Measurements from ENCODE around the gene CRYBG1.

Gene CRYBG1, protein sequence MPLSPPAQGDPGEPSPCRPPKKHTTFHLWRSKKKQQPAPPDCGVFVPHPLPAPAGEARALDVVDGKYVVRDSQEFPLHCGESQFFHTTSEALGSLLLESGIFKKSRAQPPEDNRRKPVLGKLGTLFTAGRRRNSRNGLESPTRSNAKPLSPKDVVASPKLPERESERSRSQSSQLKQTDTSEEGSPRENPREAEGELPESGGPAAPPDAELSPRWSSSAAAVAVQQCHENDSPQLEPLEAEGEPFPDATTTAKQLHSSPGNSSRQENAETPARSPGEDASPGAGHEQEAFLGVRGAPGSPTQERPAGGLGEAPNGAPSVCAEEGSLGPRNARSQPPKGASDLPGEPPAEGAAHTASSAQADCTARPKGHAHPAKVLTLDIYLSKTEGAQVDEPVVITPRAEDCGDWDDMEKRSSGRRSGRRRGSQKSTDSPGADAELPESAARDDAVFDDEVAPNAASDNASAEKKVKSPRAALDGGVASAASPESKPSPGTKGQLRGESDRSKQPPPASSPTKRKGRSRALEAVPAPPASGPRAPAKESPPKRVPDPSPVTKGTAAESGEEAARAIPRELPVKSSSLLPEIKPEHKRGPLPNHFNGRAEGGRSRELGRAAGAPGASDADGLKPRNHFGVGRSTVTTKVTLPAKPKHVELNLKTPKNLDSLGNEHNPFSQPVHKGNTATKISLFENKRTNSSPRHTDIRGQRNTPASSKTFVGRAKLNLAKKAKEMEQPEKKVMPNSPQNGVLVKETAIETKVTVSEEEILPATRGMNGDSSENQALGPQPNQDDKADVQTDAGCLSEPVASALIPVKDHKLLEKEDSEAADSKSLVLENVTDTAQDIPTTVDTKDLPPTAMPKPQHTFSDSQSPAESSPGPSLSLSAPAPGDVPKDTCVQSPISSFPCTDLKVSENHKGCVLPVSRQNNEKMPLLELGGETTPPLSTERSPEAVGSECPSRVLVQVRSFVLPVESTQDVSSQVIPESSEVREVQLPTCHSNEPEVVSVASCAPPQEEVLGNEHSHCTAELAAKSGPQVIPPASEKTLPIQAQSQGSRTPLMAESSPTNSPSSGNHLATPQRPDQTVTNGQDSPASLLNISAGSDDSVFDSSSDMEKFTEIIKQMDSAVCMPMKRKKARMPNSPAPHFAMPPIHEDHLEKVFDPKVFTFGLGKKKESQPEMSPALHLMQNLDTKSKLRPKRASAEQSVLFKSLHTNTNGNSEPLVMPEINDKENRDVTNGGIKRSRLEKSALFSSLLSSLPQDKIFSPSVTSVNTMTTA (N-terminal part only)

DNA sequence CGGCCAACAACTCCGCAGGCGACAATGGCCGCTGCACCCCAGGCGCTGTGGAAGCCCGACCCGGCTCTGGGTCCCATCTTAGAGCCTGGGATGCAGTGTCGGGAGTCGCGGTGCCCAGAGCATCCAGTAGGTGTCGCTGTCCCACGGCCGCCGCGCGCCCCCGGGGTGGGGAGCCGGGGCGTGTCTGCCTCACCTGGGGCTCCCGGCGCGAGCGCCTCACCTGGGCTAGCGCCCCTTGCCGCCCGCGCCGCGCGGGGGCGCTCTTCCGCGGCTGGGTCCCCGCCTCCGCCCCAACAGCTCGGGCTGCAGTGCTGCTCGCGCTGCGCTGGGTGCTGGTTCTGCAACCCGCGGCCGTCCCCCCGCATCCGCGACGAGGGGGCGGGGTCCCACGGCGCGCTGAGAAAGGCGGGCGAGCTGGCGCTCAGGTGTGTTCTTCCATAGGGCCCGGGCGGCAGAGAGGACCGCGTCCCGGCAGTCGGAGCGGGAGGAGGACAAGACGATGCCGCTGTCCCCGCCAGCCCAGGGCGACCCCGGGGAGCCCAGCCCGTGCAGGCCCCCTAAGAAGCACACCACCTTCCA, at the start of gene CRYBG1:
TSS of gene CRYBG1 (plus strand) at position 308 of the 579 bp plus-strand sequence. CDS start at position 500, 192 bp downstream.
- H3K4me3 ChIP-seq (ENCODE audit: low read depth, low read length), result peak within 1 kb of the TSS; percentile 46
- TF ChIP-seq, protein P1, sequence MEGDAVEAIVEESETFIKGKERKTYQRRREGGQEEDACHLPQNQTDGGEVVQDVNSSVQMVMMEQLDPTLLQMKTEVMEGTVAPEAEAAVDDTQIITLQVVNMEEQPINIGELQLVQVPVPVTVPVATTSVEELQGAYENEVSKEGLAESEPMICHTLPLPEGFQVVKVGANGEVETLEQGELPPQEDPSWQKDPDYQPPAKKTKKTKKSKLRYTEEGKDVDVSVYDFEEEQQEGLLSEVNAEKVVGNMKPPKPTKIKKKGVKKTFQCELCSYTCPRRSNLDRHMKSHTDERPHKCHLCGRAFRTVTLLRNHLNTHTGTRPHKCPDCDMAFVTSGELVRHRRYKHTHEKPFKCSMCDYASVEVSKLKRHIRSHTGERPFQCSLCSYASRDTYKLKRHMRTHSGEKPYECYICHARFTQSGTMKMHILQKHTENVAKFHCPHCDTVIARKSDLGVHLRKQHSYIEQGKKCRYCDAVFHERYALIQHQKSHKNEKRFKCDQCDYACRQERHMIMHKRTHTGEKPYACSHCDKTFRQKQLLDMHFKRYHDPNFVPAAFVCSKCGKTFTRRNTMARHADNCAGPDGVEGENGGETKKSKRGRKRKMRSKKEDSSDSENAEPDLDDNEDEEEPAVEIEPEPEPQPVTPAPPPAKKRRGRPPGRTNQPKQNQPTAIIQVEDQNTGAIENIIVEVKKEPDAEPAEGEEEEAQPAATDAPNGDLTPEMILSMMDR (IDR thresholded peaks at IDR 0.05; ENCODE audit: low read depth, low read length), result peak; percentile 83

DNA sequence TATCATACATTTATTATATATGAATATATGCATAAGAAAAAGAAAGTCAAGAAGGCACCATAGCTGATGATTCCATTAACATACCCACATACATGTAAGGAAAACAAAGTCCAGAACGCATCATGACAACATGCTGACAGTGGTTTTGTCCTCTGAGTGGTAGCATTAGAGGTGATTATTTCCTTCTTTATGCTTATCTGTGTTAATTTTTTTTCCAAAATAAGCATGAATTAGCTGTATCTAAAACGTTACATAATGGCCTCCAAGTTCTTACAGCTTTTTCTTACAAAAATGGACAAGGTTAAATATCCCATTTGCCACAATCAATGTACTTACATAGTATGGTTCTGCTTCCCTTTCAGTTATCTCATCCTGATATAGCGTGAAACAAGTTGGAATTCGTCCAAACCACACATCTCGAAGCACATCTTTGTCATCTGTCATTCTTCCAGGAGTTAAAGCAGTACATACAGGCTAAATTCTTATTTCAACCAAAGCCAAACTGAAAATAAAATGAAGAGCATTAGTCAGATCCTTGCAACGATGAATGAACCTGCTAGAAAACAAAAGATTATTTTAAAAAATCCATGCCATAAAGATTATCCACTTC, 44.6 kb upstream of the CRYBG1 start:
- H3K4me3 ChIP-seq (ENCODE audit: low read depth, low read length), result no peak overlapping the region
- TF ChIP-seq, protein P1 (IDR thresholded peaks at IDR 0.05; ENCODE audit: low read depth, low read length), result no peak

DNA sequence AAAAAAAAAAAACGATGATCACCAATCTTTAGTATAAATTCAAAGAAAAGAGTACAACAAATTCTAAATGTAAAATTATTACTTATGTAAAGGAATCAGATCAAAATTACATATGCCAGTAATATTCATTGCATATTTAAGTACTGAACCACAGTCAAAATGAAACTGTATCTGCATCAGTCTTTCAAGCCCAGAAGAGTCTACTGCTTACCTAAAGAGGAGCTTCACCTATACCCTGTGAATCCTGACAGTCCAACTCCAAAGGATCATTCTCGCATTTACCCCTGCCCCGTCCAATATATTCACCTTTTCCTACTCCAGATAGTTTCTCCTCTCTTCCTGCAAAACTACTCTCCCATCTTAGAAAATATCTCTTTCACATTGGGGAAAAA, 44.1 kb upstream of the CRYBG1 start:
- H3K4me3 ChIP-seq (ENCODE audit: low read depth, low read length), result no peak overlapping the region

DNA sequence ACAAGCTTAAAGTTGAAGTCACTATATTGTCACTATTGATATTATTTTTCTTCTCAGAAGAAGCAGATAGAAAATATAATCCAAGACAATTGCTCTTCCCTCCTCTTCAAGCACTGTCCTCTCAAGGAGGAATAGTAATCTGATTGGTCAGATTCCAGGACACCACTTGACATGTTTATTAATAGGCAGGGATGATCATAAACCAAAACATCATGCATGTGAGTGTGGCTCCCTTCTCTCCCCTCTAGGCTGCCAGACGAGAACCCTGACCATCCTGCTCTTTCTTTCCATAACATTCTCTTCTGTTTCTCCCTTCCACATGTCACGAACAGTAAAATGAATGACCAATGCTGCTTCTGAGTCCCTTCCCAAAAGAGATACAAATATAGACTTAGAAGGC, 42.5 kb upstream of the CRYBG1 start:
- TF ChIP-seq, protein P1 (IDR thresholded peaks at IDR 0.05; ENCODE audit: low read depth, low read length), result no peak
- no peak overlapping the region for H3K4me3 ChIP-seq (ENCODE audit: low read depth, low read length)

More for the DNA sequence above, 44.1 kb upstream of the CRYBG1 start:
- TF ChIP-seq, protein P1 (IDR thresholded peaks at IDR 0.05; ENCODE audit: low read depth, low read length), result no peak

DNA sequence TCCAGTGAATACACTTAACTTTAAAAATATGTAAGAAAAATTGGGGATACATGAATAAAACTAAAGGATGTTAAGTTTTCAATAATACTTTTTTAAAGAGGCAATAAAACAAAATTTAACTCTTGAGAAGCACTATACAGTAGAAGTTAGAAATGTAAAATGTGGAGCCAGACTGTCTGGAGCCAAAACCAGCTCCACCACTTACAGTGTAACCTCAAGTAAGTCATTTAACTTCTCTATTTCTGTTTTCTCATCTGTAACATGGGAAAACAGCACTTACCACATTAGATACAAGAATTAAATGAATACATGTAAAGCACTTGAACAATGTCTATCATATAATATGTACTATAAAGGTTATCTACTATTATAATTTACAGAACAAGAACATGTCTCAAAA, 41.7 kb upstream of the CRYBG1 start:
- no peak overlapping the region for H3K4me3 ChIP-seq (ENCODE audit: low read depth, low read length)
- TF ChIP-seq, protein P1 (IDR thresholded peaks at IDR 0.05; ENCODE audit: low read depth, low read length), result no peak

DNA sequence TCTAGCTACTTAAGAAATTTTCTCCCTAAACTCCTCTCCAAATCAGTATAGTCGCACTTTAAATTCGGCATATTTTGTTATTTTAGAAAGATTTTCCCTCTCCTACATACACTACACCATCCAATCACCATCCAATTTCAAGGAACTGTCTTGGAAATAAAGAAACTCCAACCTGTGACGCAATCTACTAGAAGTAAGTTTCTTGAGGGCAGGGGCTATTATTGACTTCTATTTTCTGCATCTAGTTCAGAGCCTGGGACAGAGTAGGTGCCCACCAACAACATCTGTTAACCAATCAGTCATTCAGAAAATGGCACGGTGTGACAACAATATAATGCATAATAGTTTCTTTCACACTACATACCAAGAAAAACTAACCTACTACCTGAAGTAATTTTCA, 38.6 kb upstream of the CRYBG1 start:
- H3K4me3 ChIP-seq (ENCODE audit: low read depth, low read length), result no peak overlapping the region
- TF ChIP-seq, protein P1 (IDR thresholded peaks at IDR 0.05; ENCODE audit: low read depth, low read length), result no peak

Data from WI38 (cell line).